ENCODE data around the gene CYB5RL. TPM values are rescaled to one million over a fixed set of nuclear protein-coding genes. Genes with fewer than 3 reads are reported as not detected.

Gene CYB5RL
- total and polyA plus RNA-seq, 2 donors from 2014 or later = 3.9 to 8.1 TPM

GRCh38 chr1:54225378-54225777 lies 25.5 kb upstream of the CYB5RL start:
- H3K27me3 ChIP-seq (ENCODE audit: control insufficient read depth, insufficient read depth, low read length) = no peaks in the 10 kb centered on the region
- no peak for FAIRE-seq
- H3K27ac ChIP-seq (ENCODE audit: low read depth in 2 of 2, low read length in 2 of 2) = no peak overlapping the region
- H3K4me3 ChIP-seq (ENCODE audit: low read length in 3 of 3) = no peak overlapping the region
- TF ChIP-seq, protein P1, sequence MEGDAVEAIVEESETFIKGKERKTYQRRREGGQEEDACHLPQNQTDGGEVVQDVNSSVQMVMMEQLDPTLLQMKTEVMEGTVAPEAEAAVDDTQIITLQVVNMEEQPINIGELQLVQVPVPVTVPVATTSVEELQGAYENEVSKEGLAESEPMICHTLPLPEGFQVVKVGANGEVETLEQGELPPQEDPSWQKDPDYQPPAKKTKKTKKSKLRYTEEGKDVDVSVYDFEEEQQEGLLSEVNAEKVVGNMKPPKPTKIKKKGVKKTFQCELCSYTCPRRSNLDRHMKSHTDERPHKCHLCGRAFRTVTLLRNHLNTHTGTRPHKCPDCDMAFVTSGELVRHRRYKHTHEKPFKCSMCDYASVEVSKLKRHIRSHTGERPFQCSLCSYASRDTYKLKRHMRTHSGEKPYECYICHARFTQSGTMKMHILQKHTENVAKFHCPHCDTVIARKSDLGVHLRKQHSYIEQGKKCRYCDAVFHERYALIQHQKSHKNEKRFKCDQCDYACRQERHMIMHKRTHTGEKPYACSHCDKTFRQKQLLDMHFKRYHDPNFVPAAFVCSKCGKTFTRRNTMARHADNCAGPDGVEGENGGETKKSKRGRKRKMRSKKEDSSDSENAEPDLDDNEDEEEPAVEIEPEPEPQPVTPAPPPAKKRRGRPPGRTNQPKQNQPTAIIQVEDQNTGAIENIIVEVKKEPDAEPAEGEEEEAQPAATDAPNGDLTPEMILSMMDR (IDR thresholded peaks at IDR 0.05; ENCODE audit: borderline replicate concordance, extremely low read depth, insufficient read depth) = no peak
- H3K36me3 ChIP-seq (ENCODE audit: control insufficient read depth in 2 of 3, insufficient read depth in 3 of 3, low read length in 3 of 3) = peaks cover 0 to 6% (median 2%) of the 10 kb centered on the region in 3 donors
- no peak overlapping the region for H3K9ac ChIP-seq (ENCODE audit: low read length in 3 of 3)
- H3K4me1 ChIP-seq (ENCODE audit: control insufficient read depth in 2 of 3, insufficient read depth in 2 of 3, low read depth in 1 of 3, low read length in 3 of 3) = peaks cover 0 to 4% (median 0%) of the 10 kb centered on the region in 3 donors
- H3K9me3 ChIP-seq (ENCODE audit: control insufficient read depth in 2 of 3, insufficient read depth in 1 of 3, low read length in 3 of 3) = no peaks in the 10 kb centered on the region
- DNase-seq = no peak
- intact Hi-C loops (cut with DNase I) = no loop called here

DNA sequence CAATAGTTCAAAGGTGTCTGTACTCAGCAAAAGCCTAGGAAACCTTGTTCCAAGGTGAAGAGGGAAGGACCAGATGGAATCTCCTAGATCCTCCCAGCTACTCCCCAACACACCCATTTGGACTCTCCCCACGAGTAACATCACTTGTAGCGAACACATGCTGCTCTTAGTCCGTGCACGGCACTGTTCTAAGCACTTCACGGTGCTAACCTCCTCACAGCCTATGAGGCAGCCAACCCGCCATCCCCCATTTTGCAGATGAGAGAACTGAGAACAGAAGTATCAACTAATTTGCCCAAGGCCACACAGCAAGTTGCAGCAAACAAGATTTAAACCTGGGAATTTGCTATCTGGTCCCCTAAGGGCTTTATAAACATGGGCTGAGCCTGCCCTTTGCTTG lies 24.4 kb upstream of the CYB5RL start:
- H3K9me3 ChIP-seq (ENCODE audit: control insufficient read depth in 2 of 3, insufficient read depth in 1 of 3, low read length in 3 of 3) = no peaks in the 10 kb centered on the region
- intact Hi-C loops (cut with DNase I) = no loop called here
- H3K4me1 ChIP-seq (ENCODE audit: control insufficient read depth in 2 of 3, insufficient read depth in 2 of 3, low read depth in 1 of 3, low read length in 3 of 3) = peaks cover 0 to 7% (median 6%) of the 10 kb centered on the region in 3 donors
- H3K27ac ChIP-seq (ENCODE audit: low read depth in 2 of 2, low read length in 2 of 2) = no peak overlapping the region
- no peak overlapping the region for H3K4me3 ChIP-seq (ENCODE audit: low read length in 3 of 3)
- DNase-seq = no peak
- H3K36me3 ChIP-seq (ENCODE audit: control insufficient read depth in 2 of 3, insufficient read depth in 3 of 3, low read length in 3 of 3) = peaks cover 0 to 6% (median 2%) of the 10 kb centered on the region in 3 donors
- H3K9ac ChIP-seq (ENCODE audit: low read length in 3 of 3) = no peak overlapping the region
- TF ChIP-seq, protein P1 (IDR thresholded peaks at IDR 0.05; ENCODE audit: borderline replicate concordance, extremely low read depth, insufficient read depth) = no peak
- FAIRE-seq = no peak
- no peaks in the 10 kb centered on the region for H3K27me3 ChIP-seq (ENCODE audit: control insufficient read depth, insufficient read depth, low read length)

DNA sequence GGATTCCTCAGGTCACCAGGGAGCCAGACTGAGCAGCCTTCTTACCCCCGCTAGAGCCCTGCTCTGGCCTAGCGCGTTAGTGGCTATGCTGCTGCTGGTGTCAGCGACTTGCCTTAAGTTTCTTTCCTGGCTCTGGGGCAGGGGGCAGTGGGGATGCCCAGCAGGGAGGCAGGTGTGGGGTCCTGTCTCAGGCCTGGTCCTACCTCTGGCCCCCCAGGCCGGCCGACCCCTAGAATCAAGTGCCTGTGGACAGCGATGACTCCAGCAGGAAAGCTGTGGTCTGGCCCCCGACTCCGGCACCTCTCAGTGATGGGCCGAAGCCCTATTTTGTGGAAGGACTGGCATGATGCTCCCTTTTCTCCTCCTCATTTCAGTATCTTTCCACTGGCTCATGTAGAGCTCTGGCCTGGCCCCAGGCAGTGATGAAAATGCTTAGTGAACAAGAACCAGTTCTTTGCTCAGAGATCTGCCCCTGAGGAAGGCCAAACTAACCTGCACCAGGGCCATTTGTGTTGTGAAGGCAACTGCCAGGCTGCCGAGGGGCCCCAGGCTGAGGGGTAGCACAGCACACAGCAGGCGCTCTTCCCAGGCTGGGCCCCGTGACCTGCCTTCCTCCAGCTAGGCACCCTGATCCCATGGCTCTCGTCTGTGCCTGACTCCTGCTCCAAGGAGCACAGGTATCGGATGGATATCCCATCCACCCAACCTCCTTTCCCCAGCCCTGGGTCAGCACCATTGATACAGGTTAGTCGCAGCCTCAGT lies 23.8 kb upstream of the CYB5RL start:
- intact Hi-C loops (cut with DNase I) = no loop called here
- FAIRE-seq (no peak), DNase-seq (no peak)
- Histone ChIP-seq H3K4me1 (ENCODE audit: control insufficient read depth in 2 of 3, insufficient read depth in 2 of 3, low read depth in 1 of 3, low read length in 3 of 3) (peaks cover 0 to 8% (median 7%) of the 10 kb centered on the region in 3 donors), H3K27ac (ENCODE audit: low read depth in 2 of 2, low read length in 2 of 2) (no peak overlapping the region), H3K36me3 (ENCODE audit: control insufficient read depth in 2 of 3, insufficient read depth in 3 of 3, low read length in 3 of 3) (peaks cover 1 to 12% (median 2%) of the 10 kb centered on the region in 3 donors), H3K4me3 (ENCODE audit: low read length in 3 of 3) (no peak overlapping the region), H3K9ac (ENCODE audit: low read length in 3 of 3) (no peak overlapping the region), H3K9me3 (ENCODE audit: control insufficient read depth in 2 of 3, insufficient read depth in 1 of 3, low read length in 3 of 3) (no peaks in the 10 kb centered on the region), H3K27me3 (ENCODE audit: control insufficient read depth, insufficient read depth, low read length) (no peaks in the 10 kb centered on the region)
- TF ChIP-seq, protein P1 (IDR thresholded peaks at IDR 0.05; ENCODE audit: borderline replicate concordance, extremely low read depth, insufficient read depth) = no peak

Measured in kidney (tissue), 14 donors.